GM19099 (cell line): ENCODE results near the gene PEX11B.

Experiments
- POLR2A ChIP-seq: IDR thresholded peaks from 3 replicates; pipeline ENCODE4 v1.6.1; 2011; ENCODE audit warnings: low read depth; ENCODE audit not compliant: insufficient read length; ENCODE audit errors: extremely low read depth

The PEX11B gene

GRCh38 chr1:145927916-145928643 lies 9.6 kb upstream of the PEX11B start:
- TF ChIP-seq POLR2A = no peak

DNA sequence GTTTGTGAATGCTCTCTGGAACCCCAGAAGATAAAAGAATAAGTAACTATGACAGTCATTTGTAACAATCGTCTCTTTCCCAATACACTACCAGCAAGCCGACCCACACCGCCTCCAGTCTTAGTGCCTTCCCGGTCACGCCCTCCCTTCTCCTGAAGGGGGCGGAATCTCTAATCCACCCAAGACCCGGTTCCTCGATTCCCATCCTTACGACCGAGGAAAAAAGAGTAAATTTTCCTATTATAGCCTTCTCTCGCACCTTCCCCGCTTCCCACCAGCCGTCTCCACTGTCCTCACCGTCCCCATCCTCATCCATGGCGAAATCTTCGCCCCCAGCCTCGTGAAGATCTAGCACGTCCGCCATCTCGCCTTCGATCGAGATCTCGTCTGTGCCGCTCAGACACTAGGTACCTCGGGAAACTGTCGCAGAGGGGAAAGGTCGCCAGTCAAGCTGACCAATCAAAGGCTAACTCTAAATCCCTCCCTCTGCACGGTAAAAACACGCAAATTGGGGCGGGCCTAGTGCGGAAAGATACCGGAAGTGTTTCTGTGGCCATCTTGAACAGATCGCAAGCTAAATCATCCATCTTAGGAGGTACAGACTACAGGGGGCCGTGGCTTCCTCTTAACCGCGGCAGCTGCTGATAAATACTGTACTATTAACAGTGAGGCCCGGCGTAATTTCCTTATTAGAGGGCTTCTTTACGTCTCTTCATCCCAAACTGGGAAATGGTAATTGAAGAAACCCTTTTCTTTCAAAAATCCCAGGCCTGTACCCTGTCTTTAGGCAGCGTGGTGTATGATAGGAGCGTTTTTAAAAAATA lies 8.8 kb upstream of the PEX11B start, which contains the start of gene RBM8A:
RBM8A (minus strand) TSS at position 422 of the 824 bp plus-strand sequence; CDS start at position 364, 58 bp downstream.
- TF ChIP-seq POLR2A = peak; percentile 93

DNA sequence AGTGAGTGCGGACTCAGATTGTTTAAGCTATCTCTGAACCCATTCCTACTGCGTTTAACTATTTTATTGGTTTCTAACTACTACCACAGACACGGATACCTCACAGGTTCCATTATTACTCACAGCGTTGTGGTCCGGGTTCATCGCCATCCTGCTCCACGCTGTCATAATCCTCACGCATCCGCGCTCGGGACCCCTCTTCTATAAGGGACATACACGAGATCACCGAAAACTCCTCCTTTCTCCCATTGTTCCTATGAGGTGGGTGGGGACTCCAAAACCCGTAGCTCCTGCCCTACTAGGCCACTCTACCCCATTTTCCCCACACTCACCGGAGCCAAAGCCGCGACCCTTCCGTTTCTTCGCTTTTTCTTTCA lies 8.2 kb upstream of the PEX11B start:
- no peak for TF ChIP-seq POLR2A

GRCh38 chr1:145922266-145922665 lies 3.7 kb upstream of the PEX11B start:
- TF ChIP-seq POLR2A = no peak

GRCh38 chr1:145918992-145919939 lies 749 bp upstream of the PEX11B start:
- peak; percentile 28 for TF ChIP-seq POLR2A

GRCh38 chr1:145917595-145917994 lies 922 bp downstream of the PEX11B start:
- no peak for TF ChIP-seq POLR2A

- no peak for TF ChIP-seq POLR2A
Observed at GRCh38 chr1:145916745-145917144, 1.8 kb downstream of the PEX11B start.

DNA sequence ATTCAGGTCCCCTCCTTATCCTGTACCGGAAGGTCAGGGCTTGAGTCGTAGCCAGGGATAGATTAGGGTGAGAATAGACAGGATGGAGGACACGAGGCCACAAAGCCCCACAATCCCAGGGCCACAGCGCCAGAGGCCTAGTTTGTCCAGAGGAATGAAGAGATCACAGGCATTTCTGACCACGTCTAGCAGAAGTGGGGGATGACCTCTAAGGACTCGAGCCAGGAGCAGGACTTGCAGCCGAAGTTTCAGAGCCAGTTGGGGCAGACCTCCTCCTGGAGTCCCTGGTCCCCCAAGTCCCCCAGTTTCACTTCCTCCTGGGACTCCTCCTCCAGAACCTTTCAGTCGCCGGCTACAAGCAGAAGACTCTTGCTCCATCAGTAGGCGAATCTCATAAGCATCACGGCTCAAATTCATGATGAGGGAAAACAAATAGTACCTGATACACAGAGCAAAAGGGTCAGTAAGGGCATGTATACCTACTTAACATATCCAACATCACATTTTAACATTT lies 6.3 kb downstream of the PEX11B start:
- TF ChIP-seq POLR2A = no peak

DNA sequence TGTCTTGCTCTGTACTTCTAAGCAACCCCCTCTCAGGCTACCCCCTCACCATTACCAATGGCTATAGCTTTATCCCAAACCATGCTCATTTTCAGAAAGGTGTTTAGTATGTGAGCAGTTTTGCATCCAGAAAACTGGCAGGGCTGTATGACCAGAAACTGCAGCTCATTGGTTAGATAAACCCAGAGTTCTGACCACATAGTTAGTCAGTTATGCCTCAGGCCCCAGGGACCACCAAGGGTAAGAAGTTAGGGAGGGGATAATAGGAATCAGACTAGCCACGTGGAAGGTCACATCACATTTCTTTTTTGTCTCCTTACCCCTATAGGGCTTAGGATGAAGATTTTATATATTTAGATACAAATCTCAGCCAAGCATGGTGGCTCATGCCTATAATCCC lies 9.9 kb downstream of the PEX11B start:
- TF ChIP-seq POLR2A = no peak

DNA sequence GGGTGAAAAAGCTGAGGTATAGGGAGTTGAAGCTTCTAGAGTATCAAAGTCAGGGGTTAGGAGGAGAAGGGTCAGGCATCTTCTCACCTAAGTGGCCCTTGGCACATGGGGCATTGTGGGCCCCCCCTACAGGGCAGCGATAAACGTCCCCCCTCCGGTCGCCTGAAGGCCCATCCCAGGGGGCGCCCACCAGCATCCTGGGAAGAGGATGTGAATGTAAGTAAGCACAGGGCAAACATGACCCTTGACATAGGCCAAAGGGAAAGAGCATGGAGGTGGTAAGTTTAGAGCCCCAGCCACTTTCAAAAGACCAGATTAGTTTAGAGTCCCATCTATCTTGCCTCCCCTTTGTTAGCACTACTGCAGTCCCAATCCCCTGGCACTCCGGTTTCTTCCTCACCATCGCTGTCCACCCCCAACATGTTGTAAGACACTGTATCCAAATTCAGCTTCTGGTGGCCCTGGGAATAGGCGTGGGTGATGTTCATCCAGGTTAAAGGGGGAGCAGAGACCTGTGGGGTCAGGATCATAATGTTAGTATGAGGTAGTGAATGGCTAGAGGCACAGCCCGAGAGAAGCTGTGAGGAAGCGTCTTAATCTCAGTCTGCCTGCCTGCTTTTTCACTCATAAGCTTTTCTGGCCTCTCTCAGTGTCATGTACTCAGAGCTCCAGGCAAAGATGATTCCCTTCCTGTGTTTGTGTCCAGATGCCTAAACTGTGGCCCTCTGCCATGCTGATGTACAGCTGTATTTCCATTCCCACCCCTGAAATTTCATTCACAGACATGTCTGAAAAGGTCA lies 11.4 kb downstream of the PEX11B start:
- no peak for TF ChIP-seq POLR2A

- no peak for TF ChIP-seq POLR2A
Observed at GRCh38 chr1:145901312-145902021, 17.1 kb downstream of the PEX11B start.

GRCh38 chr1:145898756-145899155 lies 19.8 kb downstream of the PEX11B start:
- TF ChIP-seq POLR2A = no peak

DNA sequence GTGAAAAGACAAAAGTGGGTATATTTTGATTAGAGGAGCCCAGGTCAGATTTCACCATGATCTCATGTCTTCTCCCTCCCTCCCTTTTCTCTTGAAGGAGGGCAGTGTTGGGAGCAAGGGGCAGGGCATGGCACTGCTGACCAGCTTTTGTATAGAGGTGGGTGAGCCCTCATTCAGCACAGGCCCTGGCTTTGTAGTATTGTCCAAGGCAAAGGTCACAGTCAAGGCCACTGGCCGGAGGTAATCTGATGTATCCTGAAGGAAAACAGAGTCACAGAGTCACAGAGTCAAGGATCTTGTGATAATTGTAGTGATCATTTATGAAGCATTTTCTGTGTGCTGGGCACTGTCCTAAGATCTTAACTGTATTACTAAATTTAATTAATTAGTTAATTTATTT lies 20.5 kb downstream of the PEX11B start:
- TF ChIP-seq POLR2A = no peak
